Endothelial cell of umbilical vein (primary cell): ENCODE data around the gene HTT. TPM values are rescaled to one million over a fixed set of nuclear protein-coding genes. Genes with fewer than 3 reads are reported as not detected.

ENCODE experiments used
- BruUV-seq: library from RNA; stranded (reverse); fragments of 400-500 nt; replicated peaks from 2 replicates; lab custom pipeline; 2021; lab: Mats Ljungman, UMichigan
- CTCF ChIA-PET: fragments of 300-600, 350-600 bp; sonication (Branson Sonifier 250); formaldehyde crosslinking; loops from one replicate; lab custom pipeline; 2021; ENCODE audit warnings: antibody characterized with exemption, inconsistent platforms; lab: Charles Lee
- POLR2A ChIA-PET: fragments of 300-600, 350-600 bp; sonication (Branson Sonifier 250); formaldehyde crosslinking; loops from one replicate; lab custom pipeline; 2021; ENCODE audit warnings: antibody characterized with exemption, inconsistent platforms; lab: Charles Lee
- DNase-seq: peaks from one replicate; pipeline ENCODE4 v3.0.0-alpha.2; 2011; ENCODE audit warnings: low read depth, low spot score
- FAIRE-seq: peaks from 2 replicates; lab custom pipeline; 2011; peaks lifted over from hg19 to GRCh38; lab: Jason Lieb, UNC
- H2AFZ ChIP-seq: 2 replicates; pipeline ENCODE4 v1.6.0; 2012; ENCODE audit warnings: low read depth, low read length, control low read depth, inconsistent platforms
- H3K27ac ChIP-seq: 2 replicates; pipeline ENCODE4 v1.5.1; 2011; ENCODE audit warnings: low read depth, mild to moderate bottlenecking, control low read depth, low read length, moderate library complexity; ENCODE audit not compliant: insufficient read depth
- H3K27me3 ChIP-seq, 2 experiments: 2 replicates each; pipeline versions ENCODE4 v1.6.0 to v1.6.1; 2011; ENCODE audit warnings: low read length in 2 of 2, mixed read lengths in 1 of 2; ENCODE audit not compliant: control insufficient read depth in 2 of 2, insufficient read depth in 2 of 2
- H3K36me3 ChIP-seq, 2 experiments: 2 replicates in 1 of 2; 3 replicates in 1 of 2; pipeline ENCODE4 v1.5.1; 2011; ENCODE audit warnings: low read length in 2 of 2, mild to moderate bottlenecking in 1 of 2, moderate library complexity in 1 of 2; ENCODE audit not compliant: control insufficient read depth in 2 of 2, insufficient read depth in 2 of 2; ENCODE audit errors: extremely low read depth in 1 of 2
- H3K4me1 ChIP-seq: 3 replicates; pipeline ENCODE4 v1.5.1; 2011; ENCODE audit warnings: mild to moderate bottlenecking, low read length; ENCODE audit not compliant: control insufficient read depth, insufficient read depth; ENCODE audit errors: extremely low read depth
- H3K4me2 ChIP-seq: 2 replicates; pipeline ENCODE4 v1.6.1; 2011; ENCODE audit warnings: low read length, control low read depth, mixed read lengths; ENCODE audit not compliant: insufficient read depth
- H3K4me3 ChIP-seq, 3 experiments: fragments of 200-600 bp in 1 of 3; sonication (generic), shearing (Covaris generic) in 1 of 3; replicated peaks in 1 of 3; 2 replicates each; pipeline ENCODE4 v1.5.1; 2011 to 2016; ENCODE audit warnings: control low read depth in 3 of 3, low read length in 3 of 3, mild to moderate bottlenecking in 2 of 3, inconsistent platforms in 1 of 3, low read depth in 1 of 3, moderate library complexity in 1 of 3; ENCODE audit not compliant: insufficient read depth in 1 of 3
- H3K79me2 ChIP-seq: 2 replicates; pipeline ENCODE4 v1.6.0; 2012; ENCODE audit warnings: low read length, inconsistent platforms; ENCODE audit not compliant: control insufficient read depth, insufficient read depth
- H3K9ac ChIP-seq: replicated peaks from 2 replicates; pipeline ENCODE3; 2011; ENCODE audit warnings: low read length, control low read depth; ENCODE audit not compliant: insufficient read depth; ENCODE audit errors: extremely low read depth
- H3K9me1 ChIP-seq: replicated peaks from 3 replicates; pipeline ENCODE4 v1.6.0; 2011; ENCODE audit warnings: mild to moderate bottlenecking, low read length; ENCODE audit not compliant: control insufficient read depth, insufficient read depth; ENCODE audit errors: extremely low read depth
- H3K9me3 ChIP-seq: replicated peaks from 2 replicates; pipeline ENCODE4 v1.5.1; 2012; ENCODE audit warnings: low read length, inconsistent platforms; ENCODE audit not compliant: control insufficient read depth, insufficient read depth
- H4K20me1 ChIP-seq: replicated peaks from 2 replicates; pipeline ENCODE3; 2011; ENCODE audit warnings: mild to moderate bottlenecking, low read length; ENCODE audit not compliant: control insufficient read depth, insufficient read depth; ENCODE audit errors: extremely low read depth
- EZH2 ChIP-seq: IDR thresholded peaks from 2 replicates; pipeline ENCODE4 v1.6.1; 2012; ENCODE audit warnings: borderline replicate concordance, low read depth, mild to moderate bottlenecking, moderate library complexity, low read length, inconsistent platforms; ENCODE audit not compliant: severe bottlenecking
- FOS ChIP-seq: IDR thresholded peaks from 2 replicates; pipeline ENCODE4 v1.6.1; 2011; ENCODE audit warnings: mild to moderate bottlenecking, low read length, moderate library complexity, borderline replicate concordance; ENCODE audit not compliant: insufficient read depth
- POLR2A ChIP-seq: IDR thresholded peaks from 2 replicates; pipeline ENCODE4 v1.6.1; 2012; ENCODE audit warnings: low read depth, mild to moderate bottlenecking, control low read depth, low read length
- POLR2AphosphoS5 ChIP-seq: IDR thresholded peaks from 2 replicates; pipeline ENCODE4 v1.6.1; 2012; ENCODE audit warnings: low read depth, mild to moderate bottlenecking, control low read depth, low read length, moderate library complexity; ENCODE audit not compliant: insufficient read depth
- dilution Hi-C: fragments of 300-500 bp; cut with MboI; formaldehyde crosslinking; loops from one replicate; pipeline ENCODE4 v1.15.0; 2019; ENCODE audit warnings: low sequenced_read_pairs; ENCODE audit not compliant: extremely low pct_ligation_motif_present
- intact Hi-C: fragments of 100-400 bp; cut with micrococcal nuclease; formaldehyde crosslinking; loops from one replicate; pipeline ENCODE4 v1.10.0; 2022
- polyA plus RNA-seq, 4 experiments: library from polyadenylated mRNA; depleted of rRNA in 3 of 4; stranded (reverse) in 3 of 4; unstranded in 1 of 4; fragments of >200 nt; gene quantifications; 2 replicates each; pipeline versions ENCODE4 v1.2.1 to v1.2.3, GENCODE V29; 2011 to 2012; ENCODE audit warnings: missing spikeins in 1 of 4
- total RNA-seq: library from RNA; stranded (reverse); gene quantifications from 2 replicates; pipeline ENCODE4 v1.2.3, GENCODE V29; 2021
- TF ChIP-seq, protein P1 (sequence below): IDR thresholded peaks from 2 replicates; pipeline ENCODE4 v1.6.1; 2011; ENCODE audit not compliant: insufficient read depth, insufficient read length
- TF ChIP-seq, protein P2 (sequence below), 2 donors: IDR thresholded peaks; 1 replicate in 1 of 2; 2 replicates in 1 of 2; pipeline ENCODE4 v1.5.1; 2011; ENCODE audit warnings: low read length in 2 of 2, mild to moderate bottlenecking in 2 of 2, moderate library complexity in 2 of 2, control low read depth in 1 of 2, inconsistent platforms in 1 of 2, low read depth in 1 of 2; ENCODE audit not compliant: insufficient read depth in 1 of 2; ENCODE audit errors: extremely low read depth in 1 of 2

Gene HTT
- total and polyA plus RNA-seq, 2 donors (not counting 3 experiments of a cell fraction or from before 2014, with no cell fraction given) = 15.7 to 61.2 TPM

DNA sequence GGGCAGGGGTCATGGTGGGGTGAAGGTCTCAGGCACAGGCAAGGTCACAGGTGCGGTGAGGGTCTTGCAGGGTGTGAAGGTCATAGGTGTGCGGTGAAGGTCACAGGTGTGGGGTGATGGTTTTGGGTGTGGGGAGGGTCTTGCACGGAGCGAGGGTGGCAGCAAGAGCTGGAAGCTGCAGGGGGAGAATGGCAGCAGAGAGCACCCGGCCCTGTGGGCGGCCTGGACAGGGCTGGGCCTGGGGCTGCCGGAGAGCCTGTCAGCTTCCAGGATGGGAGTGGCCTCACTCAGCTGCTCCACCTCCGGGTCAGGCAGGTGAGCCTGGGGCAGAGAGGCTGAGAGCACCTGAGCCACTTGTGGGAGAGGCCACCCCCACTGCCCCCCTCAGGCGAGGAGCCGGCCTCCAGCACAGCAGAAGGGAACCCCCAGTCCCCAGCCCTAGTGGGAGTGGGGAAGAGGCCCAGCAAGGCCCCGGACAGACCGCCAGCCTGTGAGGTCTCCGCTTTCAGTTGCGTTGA is 176.0 kb downstream of the HTT start:
- intact Hi-C loops (no loop called here), dilution Hi-C loops (no loop called here)
- no peak overlapping the region for H3K4me3 ChIP-seq
- no TSS peak for BruUV-seq
- FAIRE-seq (no peak), DNase-seq (no peak)
- H3K9ac ChIP-seq = no peak overlapping the region
- H3K79me2 ChIP-seq = no peaks in the 10 kb centered on the region
- TF ChIP-seq, protein P1, sequence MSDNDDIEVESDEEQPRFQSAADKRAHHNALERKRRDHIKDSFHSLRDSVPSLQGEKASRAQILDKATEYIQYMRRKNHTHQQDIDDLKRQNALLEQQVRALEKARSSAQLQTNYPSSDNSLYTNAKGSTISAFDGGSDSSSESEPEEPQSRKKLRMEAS = no peak
- no peak for TF ChIP-seq POLR2A
- no peak for TF ChIP-seq POLR2AphosphoS5
- no peaks in the 10 kb centered on the region for H3K4me1 ChIP-seq
- no peaks in the 10 kb centered on the region for H3K36me3 ChIP-seq
- H3K9me3 ChIP-seq = no peaks in the 10 kb centered on the region
- no peak overlapping the region for H3K4me2 ChIP-seq
- H3K9me1 ChIP-seq = no peaks in the 10 kb centered on the region
- no peaks in the 10 kb centered on the region for H4K20me1 ChIP-seq
- no peak overlapping the region for H2AFZ ChIP-seq
- H3K27me3 ChIP-seq = no peaks in the 10 kb centered on the region
- ChIA-PET POLR2A (no interaction called here), CTCF (no interaction called here)
- H3K27ac ChIP-seq = no peak overlapping the region

DNA sequence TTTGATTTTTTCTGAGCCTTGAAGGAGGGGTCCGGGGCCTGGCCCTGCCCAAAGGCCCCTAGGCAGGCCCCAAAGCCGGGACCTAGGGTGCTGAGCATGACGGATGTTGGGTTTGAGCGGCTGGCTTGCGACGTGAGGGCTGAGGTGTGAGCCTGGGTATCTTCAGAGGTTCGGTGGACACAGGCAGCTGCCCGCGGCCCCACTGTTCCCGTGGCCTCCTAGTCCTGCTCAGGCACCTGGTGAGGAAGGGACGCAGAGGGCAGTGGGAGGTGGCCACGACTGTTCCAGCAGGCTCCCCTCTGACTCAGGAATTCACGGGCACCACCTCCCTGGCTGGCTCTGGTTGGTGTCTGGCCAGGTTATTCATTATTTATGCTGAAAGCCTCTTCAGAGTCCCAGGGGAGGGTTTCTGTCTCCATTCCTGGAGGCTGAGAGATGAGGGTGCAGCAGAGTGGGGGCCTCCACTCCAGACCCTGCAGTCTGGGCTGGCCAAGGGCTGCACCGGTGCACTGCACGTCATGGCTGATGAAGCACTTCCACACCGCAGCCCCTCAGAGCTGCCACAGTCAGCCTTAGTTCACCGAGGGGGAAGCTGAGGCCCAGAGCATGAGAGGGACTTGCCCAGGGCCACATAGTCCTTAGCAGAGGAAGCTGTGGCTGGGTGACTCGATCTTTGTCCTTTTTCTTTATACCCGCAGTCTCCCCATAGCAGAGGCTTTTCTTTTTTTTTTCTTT is 176.6 kb downstream of the HTT start:
- H3K27me3 ChIP-seq = no peaks in the 10 kb centered on the region
- H3K9me1 ChIP-seq = no peaks in the 10 kb centered on the region
- H3K4me3 ChIP-seq = no peak overlapping the region
- no TSS peak for BruUV-seq
- H4K20me1 ChIP-seq = no peaks in the 10 kb centered on the region
- H2AFZ ChIP-seq = no peak overlapping the region
- H3K4me1 ChIP-seq = no peaks in the 10 kb centered on the region
- dilution Hi-C loops (no loop called here), intact Hi-C loops (no loop called here)
- H3K36me3 ChIP-seq = no peaks in the 10 kb centered on the region
- ChIA-PET CTCF (no interaction called here), POLR2A (no interaction called here)
- TF ChIP-seq, protein P2, sequence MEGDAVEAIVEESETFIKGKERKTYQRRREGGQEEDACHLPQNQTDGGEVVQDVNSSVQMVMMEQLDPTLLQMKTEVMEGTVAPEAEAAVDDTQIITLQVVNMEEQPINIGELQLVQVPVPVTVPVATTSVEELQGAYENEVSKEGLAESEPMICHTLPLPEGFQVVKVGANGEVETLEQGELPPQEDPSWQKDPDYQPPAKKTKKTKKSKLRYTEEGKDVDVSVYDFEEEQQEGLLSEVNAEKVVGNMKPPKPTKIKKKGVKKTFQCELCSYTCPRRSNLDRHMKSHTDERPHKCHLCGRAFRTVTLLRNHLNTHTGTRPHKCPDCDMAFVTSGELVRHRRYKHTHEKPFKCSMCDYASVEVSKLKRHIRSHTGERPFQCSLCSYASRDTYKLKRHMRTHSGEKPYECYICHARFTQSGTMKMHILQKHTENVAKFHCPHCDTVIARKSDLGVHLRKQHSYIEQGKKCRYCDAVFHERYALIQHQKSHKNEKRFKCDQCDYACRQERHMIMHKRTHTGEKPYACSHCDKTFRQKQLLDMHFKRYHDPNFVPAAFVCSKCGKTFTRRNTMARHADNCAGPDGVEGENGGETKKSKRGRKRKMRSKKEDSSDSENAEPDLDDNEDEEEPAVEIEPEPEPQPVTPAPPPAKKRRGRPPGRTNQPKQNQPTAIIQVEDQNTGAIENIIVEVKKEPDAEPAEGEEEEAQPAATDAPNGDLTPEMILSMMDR (IDR thresholded peaks at IDR 0.05; ENCODE audit: extremely low read depth in 1 of 2, insufficient read depth in 1 of 2, low read depth in 1 of 2, low read length in 2 of 2) = no peak
- TF ChIP-seq EZH2 = no peak
- TF ChIP-seq FOS = no peak
- TF ChIP-seq, protein P1 = no peak
- no peak for TF ChIP-seq POLR2AphosphoS5
- no peak overlapping the region for H3K4me2 ChIP-seq
- no peaks in the 10 kb centered on the region for H3K9me3 ChIP-seq
- DNase-seq = no peak
- FAIRE-seq = no peak
- no peak overlapping the region for H3K9ac ChIP-seq
- no peak overlapping the region for H3K27ac ChIP-seq
- H3K79me2 ChIP-seq = no peaks in the 10 kb centered on the region
